Measurements from ENCODE around the gene SYNGR3. TPM values are rescaled to one million over a fixed set of nuclear protein-coding genes. Genes with fewer than 3 reads are reported as not detected.

SYNGR3 gene
- total RNA-seq, 2 experiments from 2014 or later, result 5.4 to 7.2 TPM

- ATAC-seq, result no peak
- H3K4me3 Mint-ChIP-seq, result no peak overlapping the region
- no peaks in the 10 kb centered on the region for H3K9me3 Mint-ChIP-seq
- H3K36me3 Mint-ChIP-seq (ENCODE audit: low read depth), result peaks cover under 1% of the 10 kb centered on the region
- no peak for TF ChIP-seq CTCF (IDR thresholded peaks at IDR 0.05)
- DNase-seq, result no peak
- peaks cover 2% of the 10 kb centered on the region for H3K4me1 Mint-ChIP-seq (ENCODE audit: low read depth)
- peaks cover 5% of the 10 kb centered on the region for H3K27me3 Mint-ChIP-seq
- intact Hi-C loops (cut with micrococcal nuclease), result no loop called here
- no peak overlapping the region for H3K27ac Mint-ChIP-seq
- CTCF ChIA-PET, result interaction anchor here (0.9 kb wide), 1 partner anchor 125 kb away, joined by 4 read pairs; no protein-coding TSS in a partner anchor
- POLR2A ChIA-PET, result no interaction called here
Measured at GRCh38 chr16:2015117-2015946, 25.6 kb downstream of the SYNGR3 start.

GRCh38 chr16:2015947-2016208, 26.1 kb downstream of the SYNGR3 start:
- Mint-ChIP-seq H3K9me3 (no peaks in the 10 kb centered on the region), H3K27ac (no peak overlapping the region), H3K27me3 (peaks cover 10% of the 10 kb centered on the region), H3K4me1 (ENCODE audit: low read depth) (peaks cover 4% of the 10 kb centered on the region), H3K36me3 (ENCODE audit: low read depth) (no peaks in the 10 kb centered on the region), H3K4me3 (no peak overlapping the region)
- no peak for ATAC-seq
- ChIA-PET CTCF (interaction anchor here (1.1 to 1.7 kb wide), 6 partner anchors 10 to 125 kb away, joined by 3 to 8 read pairs (median 4); partner anchors contain the start of gene PKD1), POLR2A (no interaction called here)
- intact Hi-C loops (cut with micrococcal nuclease), result no loop called here
- DNase-seq, result no peak
- no peak for TF ChIP-seq CTCF (IDR thresholded peaks at IDR 0.05)

GRCh38 chr16:2016407-2016922, 26.7 kb downstream of the SYNGR3 start:
- H3K27ac Mint-ChIP-seq, result no peak overlapping the region
- POLR2A ChIA-PET, result no interaction called here

GRCh38 chr16:2019518-2019920, 29.7 kb downstream of the SYNGR3 start, which contains the start of gene NPW:
Gene NPW (plus strand): TSS chr16:2019785.
- peaks cover 18% of the 10 kb centered on the region for H3K27me3 Mint-ChIP-seq
- TF ChIP-seq CTCF (IDR thresholded peaks at IDR 0.05), result no peak
- H3K9me3 Mint-ChIP-seq, result no peaks in the 10 kb centered on the region
- H3K4me3 Mint-ChIP-seq, result peak within 1 kb of the TSS; percentile 69
- H3K27ac Mint-ChIP-seq, result no peak within 1 kb of the TSS
- intact Hi-C loops (cut with micrococcal nuclease), result no loop called here
- ChIA-PET POLR2A (interaction anchor here (0.6 to 3.1 kb wide), 8 partner anchors 8 to 136 kb away, joined by 3 to 20 read pairs (median 5); partner anchors contain the start of genes RPS2 and TRAF7), CTCF (interaction anchor here (1.0 to 3.4 kb wide), 2 partner anchors 16 to 21 kb away, joined by 3 to 13 read pairs; no protein-coding TSS in a partner anchor)
- peaks cover 4% of the 10 kb centered on the region for H3K36me3 Mint-ChIP-seq (ENCODE audit: low read depth)
- peaks cover 16% of the 10 kb centered on the region for H3K4me1 Mint-ChIP-seq (ENCODE audit: low read depth)
- ATAC-seq (peak; percentile 37), DNase-seq (peak; percentile 71)

More at GRCh38 chr16:2016407-2016922, 26.7 kb downstream of the SYNGR3 start:
- H3K36me3 Mint-ChIP-seq (ENCODE audit: low read depth), result peaks cover under 1% of the 10 kb centered on the region
- DNase-seq (peak; percentile 38), ATAC-seq (peak; percentile 24)
- H3K9me3 Mint-ChIP-seq, result no peaks in the 10 kb centered on the region
- peak; percentile 69 for TF ChIP-seq CTCF (IDR thresholded peaks at IDR 0.05)
- H3K27me3 Mint-ChIP-seq, result peaks cover 12% of the 10 kb centered on the region
- intact Hi-C loops (cut with micrococcal nuclease), result no loop called here
- H3K4me1 Mint-ChIP-seq (ENCODE audit: low read depth), result peaks cover 5% of the 10 kb centered on the region
- H3K4me3 Mint-ChIP-seq, result no peak overlapping the region
- CTCF ChIA-PET, result interaction anchor here (1.0 to 1.7 kb wide), 8 partner anchors 8 to 124 kb away, joined by 3 to 8 read pairs (median 4); partner anchors contain the start of gene PKD1

Measured in activated CD8-positive, alpha-beta T cell treated with anti-CD3 and anti-CD28 coated beads for 36 hours (primary cell).